ENCODE results near the gene GSG1L. TPM values are rescaled to one million over a fixed set of nuclear protein-coding genes. Genes with fewer than 3 reads are reported as not detected.
A peak's percentile ranks its signal among the peaks of the same experiment; 100 is the strongest.

The GSG1L gene
- total RNA-seq, 3 donors from 2014 or later, result not detected

- intact Hi-C loops (cut with DNase I; ENCODE audit: low total_unique reads), result loop anchor here (10.0 kb wide), 1 partner anchor 110 kb away; no protein-coding TSS in a partner anchor
These were observed 278.9 kb downstream of the GSG1L start for GRCh38 chr16:27784351-27785306.

GRCh38 chr16:27781981-27782880 is 281.3 kb downstream of the GSG1L start:
- Histone ChIP-seq H3K27ac (no peak overlapping the region), H3K4me3 (no peak overlapping the region), H3K9me3 (no peaks in the 10 kb centered on the region), H3K27me3 (no peaks in the 10 kb centered on the region), H3K4me1 (no peaks in the 10 kb centered on the region), H3K36me3 (no peaks in the 10 kb centered on the region)
- TF ChIP-seq, protein P1, sequence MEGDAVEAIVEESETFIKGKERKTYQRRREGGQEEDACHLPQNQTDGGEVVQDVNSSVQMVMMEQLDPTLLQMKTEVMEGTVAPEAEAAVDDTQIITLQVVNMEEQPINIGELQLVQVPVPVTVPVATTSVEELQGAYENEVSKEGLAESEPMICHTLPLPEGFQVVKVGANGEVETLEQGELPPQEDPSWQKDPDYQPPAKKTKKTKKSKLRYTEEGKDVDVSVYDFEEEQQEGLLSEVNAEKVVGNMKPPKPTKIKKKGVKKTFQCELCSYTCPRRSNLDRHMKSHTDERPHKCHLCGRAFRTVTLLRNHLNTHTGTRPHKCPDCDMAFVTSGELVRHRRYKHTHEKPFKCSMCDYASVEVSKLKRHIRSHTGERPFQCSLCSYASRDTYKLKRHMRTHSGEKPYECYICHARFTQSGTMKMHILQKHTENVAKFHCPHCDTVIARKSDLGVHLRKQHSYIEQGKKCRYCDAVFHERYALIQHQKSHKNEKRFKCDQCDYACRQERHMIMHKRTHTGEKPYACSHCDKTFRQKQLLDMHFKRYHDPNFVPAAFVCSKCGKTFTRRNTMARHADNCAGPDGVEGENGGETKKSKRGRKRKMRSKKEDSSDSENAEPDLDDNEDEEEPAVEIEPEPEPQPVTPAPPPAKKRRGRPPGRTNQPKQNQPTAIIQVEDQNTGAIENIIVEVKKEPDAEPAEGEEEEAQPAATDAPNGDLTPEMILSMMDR (IDR thresholded peaks at IDR 0.05), result no peak
- TF ChIP-seq POLR2A (IDR thresholded peaks at IDR 0.05), result no peak
- no peak for TF ChIP-seq POLR2AphosphoS5 (IDR thresholded peaks at IDR 0.05)
- intact Hi-C loops (cut with DNase I; ENCODE audit: low total_unique reads), result loop anchor here (10.0 kb wide), 1 partner anchor 113 kb away; no protein-coding TSS in a partner anchor
- no peak for DNase-seq (ENCODE audit: low spot score in 2 of 2)

More at GRCh38 chr16:27784351-27785306, 278.9 kb downstream of the GSG1L start:
- no peaks in the 10 kb centered on the region for H3K27me3 ChIP-seq
- H3K36me3 ChIP-seq, result no peaks in the 10 kb centered on the region
- no peaks in the 10 kb centered on the region for H3K4me1 ChIP-seq
- no peak overlapping the region for H3K4me3 ChIP-seq
- no peak for TF ChIP-seq POLR2A (IDR thresholded peaks at IDR 0.05)
- TF ChIP-seq POLR2AphosphoS5 (IDR thresholded peaks at IDR 0.05), result no peak
- TF ChIP-seq, protein P1 (IDR thresholded peaks at IDR 0.05), result no peak
- H3K27ac ChIP-seq, result no peak overlapping the region
- no peaks in the 10 kb centered on the region for H3K9me3 ChIP-seq
- no peak for DNase-seq (ENCODE audit: low spot score in 2 of 2)

GRCh38 chr16:27781195-27781524 is 282.4 kb downstream of the GSG1L start:
- no peaks in the 10 kb centered on the region for H3K27me3 ChIP-seq
- H3K9me3 ChIP-seq, result no peaks in the 10 kb centered on the region
- TF ChIP-seq, protein P1 (IDR thresholded peaks at IDR 0.05), result no peak
- TF ChIP-seq POLR2A (IDR thresholded peaks at IDR 0.05), result no peak
- no peak for TF ChIP-seq POLR2AphosphoS5 (IDR thresholded peaks at IDR 0.05)
- no peak overlapping the region for H3K27ac ChIP-seq
- no peaks in the 10 kb centered on the region for H3K4me1 ChIP-seq
- H3K36me3 ChIP-seq, result no peaks in the 10 kb centered on the region
- DNase-seq (ENCODE audit: low spot score in 2 of 2), result no peak
- intact Hi-C loops (cut with DNase I; ENCODE audit: low total_unique reads), result loop anchor here (10.0 kb wide), 1 partner anchor 114 kb away; no protein-coding TSS in a partner anchor
- no peak overlapping the region for H3K4me3 ChIP-seq

- intact Hi-C loops (cut with DNase I; ENCODE audit: low total_unique reads), result loop anchor here (10.0 kb wide), 1 partner anchor 114 kb away; no protein-coding TSS in a partner anchor
- no peak for TF ChIP-seq POLR2A (IDR thresholded peaks at IDR 0.05)
- no peak for TF ChIP-seq POLR2AphosphoS5 (IDR thresholded peaks at IDR 0.05)
- no peak overlapping the region for H3K27ac ChIP-seq
These were observed 282.9 kb downstream of the GSG1L start for GRCh38 chr16:27780468-27781194.

DNA sequence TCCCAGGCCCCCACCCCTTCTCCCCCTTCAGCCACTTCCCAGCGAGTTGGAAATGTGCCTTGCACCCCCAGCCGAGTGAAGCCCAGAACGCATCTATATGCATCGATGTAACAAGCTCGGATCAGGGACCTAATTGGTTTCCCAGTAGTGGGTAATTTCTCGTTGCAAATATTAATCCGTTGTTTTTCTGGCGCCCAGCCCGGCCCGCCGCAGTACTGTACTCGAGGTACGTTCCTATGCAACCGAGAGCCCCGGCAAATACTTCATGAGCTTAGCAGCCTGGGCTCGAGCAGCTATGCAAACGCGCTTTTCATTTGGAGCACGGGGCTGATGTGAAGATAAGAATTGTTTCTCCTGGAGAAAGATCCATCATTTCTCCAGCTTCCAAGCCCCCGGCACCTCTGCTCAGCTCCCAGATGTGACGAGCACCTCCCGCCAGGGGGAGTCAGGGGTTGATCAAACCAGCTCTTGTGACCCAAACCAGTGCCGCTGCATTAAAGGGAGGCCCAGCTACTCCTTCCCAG is 283.8 kb downstream of the GSG1L start:
- TF ChIP-seq POLR2A (IDR thresholded peaks at IDR 0.05) (no peak), POLR2AphosphoS5 (IDR thresholded peaks at IDR 0.05) (no peak)
- TF ChIP-seq, protein P1 (IDR thresholded peaks at IDR 0.05), result no peak
- DNase-seq (ENCODE audit: low spot score in 2 of 2), result peak in 1 of 2 donors; percentile 30
- H3K4me1 ChIP-seq, result no peaks in the 10 kb centered on the region
- no peak overlapping the region for H3K27ac ChIP-seq
- no peaks in the 10 kb centered on the region for H3K27me3 ChIP-seq
- H3K4me3 ChIP-seq, result no peak overlapping the region
- intact Hi-C loops (cut with DNase I; ENCODE audit: low total_unique reads), result loop anchor here (10.0 kb wide), 1 partner anchor 115 kb away; no protein-coding TSS in a partner anchor
- H3K9me3 ChIP-seq, result no peaks in the 10 kb centered on the region
- H3K36me3 ChIP-seq, result no peaks in the 10 kb centered on the region

More at GRCh38 chr16:27780468-27781194, 282.9 kb downstream of the GSG1L start:
- no peaks in the 10 kb centered on the region for H3K4me1 ChIP-seq
- H3K36me3 ChIP-seq, result no peaks in the 10 kb centered on the region
- no peak overlapping the region for H3K4me3 ChIP-seq
- no peaks in the 10 kb centered on the region for H3K27me3 ChIP-seq
- H3K9me3 ChIP-seq, result no peaks in the 10 kb centered on the region
- DNase-seq (ENCODE audit: low spot score in 2 of 2), result no peak
